Measurements from ENCODE around the gene FAM53C. TPM values are rescaled to one million over a fixed set of nuclear protein-coding genes. Genes with fewer than 3 reads are reported as not detected.

FAM53C gene
- total RNA-seq, 1 donor from 2014 or later: 17.4 TPM

- Histone ChIP-seq H3K9me3 (no peaks in the 10 kb centered on the region), H3K36me3 (peaks cover 0 to 17% of the 10 kb centered on the region in 2 donors), H3K4me3 (no peak overlapping the region), H3K27me3 (no peaks in the 10 kb centered on the region), H3K4me1 (peaks cover 25% of the 10 kb centered on the region), H3K27ac (no peak overlapping the region)
- intact Hi-C loops (cut with DNase I): no loop called here
- TF ChIP-seq CTCF (IDR thresholded peaks at IDR 0.05): no peak
- no peak for TF ChIP-seq POLR2AphosphoS5 (IDR thresholded peaks at IDR 0.05; ENCODE audit: insufficient read depth in 1 of 2, low read depth in 1 of 2)
- TF ChIP-seq POLR2A (IDR thresholded peaks at IDR 0.05): no peak
- DNase-seq (ENCODE audit: extremely low spot score in 2 of 2): no peak
Observed at GRCh38 chr5:138351517-138351916, 13.5 kb downstream of the FAM53C start.

GRCh38 chr5:138352071-138352721 lies 14.1 kb downstream of the FAM53C start, which contains the start of gene KDM3B:
KDM3B (plus strand) TSS chr5:138352685; CDS start chr5:138352796, 111 bp downstream.
- Histone ChIP-seq H3K27me3 (no peaks in the 10 kb centered on the region), H3K36me3 (peaks cover 0 to 10% of the 10 kb centered on the region in 2 donors), H3K4me3 (peak within 1 kb of the TSS; percentile 86 to 92), H3K9me3 (no peaks in the 10 kb centered on the region), H3K4me1 (peaks cover 30% of the 10 kb centered on the region), H3K27ac (peak within 1 kb of the TSS; percentile 98)
- DNase-seq (ENCODE audit: extremely low spot score in 2 of 2): no peak
- intact Hi-C loops (cut with DNase I): no loop called here
- TF ChIP-seq POLR2AphosphoS5 (IDR thresholded peaks at IDR 0.05; ENCODE audit: insufficient read depth in 1 of 2, low read depth in 1 of 2): no peak
- TF ChIP-seq POLR2A (IDR thresholded peaks at IDR 0.05): peak in 1 of 2 donors; percentile 11
- TF ChIP-seq CTCF (IDR thresholded peaks at IDR 0.05): peak; percentile 85 to 98 (median 95)

- intact Hi-C loops (cut with DNase I): no loop called here
- Histone ChIP-seq H3K4me1 (peaks cover 30% of the 10 kb centered on the region), H3K9me3 (no peaks in the 10 kb centered on the region), H3K27ac (peak overlapping the region; percentile 98), H3K36me3 (peaks cover 0 to 5% of the 10 kb centered on the region in 2 donors), H3K4me3 (peak overlapping the region; percentile 86 to 92), H3K27me3 (no peaks in the 10 kb centered on the region)
- TF ChIP-seq CTCF (IDR thresholded peaks at IDR 0.05): peak in 1 of 3 experiments; percentile 42
- peak in 1 of 2 donors; percentile 73 for TF ChIP-seq POLR2AphosphoS5 (IDR thresholded peaks at IDR 0.05; ENCODE audit: insufficient read depth in 1 of 2, low read depth in 1 of 2)
- TF ChIP-seq POLR2A (IDR thresholded peaks at IDR 0.05): peak in 1 of 2 donors; percentile 14
- no peak for DNase-seq (ENCODE audit: extremely low spot score in 2 of 2)
Observed at GRCh38 chr5:138352722-138353559, 14.9 kb downstream of the FAM53C start.

GRCh38 chr5:138353560-138354080 lies 15.6 kb downstream of the FAM53C start:
- H3K4me1 ChIP-seq: peaks cover 30% of the 10 kb centered on the region
- no peak for DNase-seq (ENCODE audit: extremely low spot score in 2 of 2)
- H3K27ac ChIP-seq: peak overlapping the region; percentile 98
- peak overlapping the region; percentile 86 to 92 for H3K4me3 ChIP-seq
- TF ChIP-seq POLR2AphosphoS5 (IDR thresholded peaks at IDR 0.05; ENCODE audit: insufficient read depth in 1 of 2, low read depth in 1 of 2): no peak
- no peak for TF ChIP-seq CTCF (IDR thresholded peaks at IDR 0.05)
- intact Hi-C loops (cut with DNase I): no loop called here
- no peaks in the 10 kb centered on the region for H3K9me3 ChIP-seq
- peaks cover 0 to 4% of the 10 kb centered on the region in 2 donors for H3K36me3 ChIP-seq
- no peaks in the 10 kb centered on the region for H3K27me3 ChIP-seq
